Gastrocnemius medialis (tissue), 4 donors: ENCODE data around the gene GALNS. TPM values are rescaled to one million over a fixed set of nuclear protein-coding genes. Genes with fewer than 3 reads are reported as not detected.

Experiments used
- ATAC-seq, 2 donors: fragments of 150-250 bp; one replicate each; pipeline ENCODE4 v1.9.1; 2016
- DNase-seq, 2 donors: peaks; one replicate each; pipeline ENCODE4 v3.0.0-alpha.2; 2019
- H3K27ac ChIP-seq, 4 donors: fragments of 200-600 bp; sonication (generic); 1 replicate in 1 of 4; 2 replicates in 3 of 4; pipeline ENCODE4 v1.5.1; 2016 to 2018; ENCODE audit warnings: mild to moderate bottlenecking in 2 of 4, moderate library complexity in 1 of 4
- H3K27me3 ChIP-seq, 3 donors: fragments of 200-600 bp; sonication (generic) in 2 of 3; 1 replicate in 1 of 3; 2 replicates in 2 of 3; pipeline versions ENCODE4 v1.5.1 to v1.6.0; 2016 to 2019; ENCODE audit warnings: mild to moderate bottlenecking in 1 of 3, moderate library complexity in 1 of 3
- H3K36me3 ChIP-seq, 2 donors: fragments of 200-600 bp; sonication (generic) in 1 of 2; one replicate each; pipeline ENCODE4 v1.5.1; 2017 to 2018
- H3K4me1 ChIP-seq, 2 donors: fragments of 200-600 bp; sonication (generic) in 1 of 2; one replicate each; pipeline ENCODE4 v1.5.1; 2016 to 2017; ENCODE audit warnings: mild to moderate bottlenecking in 2 of 2
- H3K4me3 ChIP-seq, 4 donors: fragments of 200-600 bp; sonication (generic) in 3 of 4; 1 replicate in 1 of 4; 2 replicates in 3 of 4; pipeline ENCODE4 v1.5.1; 2016 to 2019; ENCODE audit warnings: mild to moderate bottlenecking in 2 of 4
- H3K9me3 ChIP-seq, 3 donors: fragments of 200-600 bp; sonication (generic) in 2 of 3; 1 replicate in 1 of 3; 2 replicates in 2 of 3; pipeline ENCODE4 v1.5.1; 2016 to 2019
- POLR2A ChIP-seq, 2 donors: fragments of 450-650 bp; IDR thresholded peaks; one replicate each; pipeline ENCODE4 v1.6.1; 2017; ENCODE audit warnings: antibody characterized with exemption in 2 of 2, mild to moderate bottlenecking in 2 of 2, moderate library complexity in 2 of 2
- in situ Hi-C, 4 donors: fragments of 200-750 bp; cut with MboI; loops; one replicate each; pipeline versions ENCODE4 v1.15.0 to v1.8.0; 2017; ENCODE audit warnings: low sequenced_read_pairs in 4 of 4
- intact Hi-C: fragments of 100-400 bp; cut with DNase I; formaldehyde crosslinking; loops from one replicate; pipeline ENCODE4 v1.15.1; 2023; ENCODE audit warnings: low total_unique reads
- total RNA-seq, 4 donors: library from RNA; depleted of rRNA; stranded (reverse); fragments of >200 nt; gene quantifications; one replicate each; pipeline versions ENCODE4 v1.1.0 to v1.2.3, GENCODE V29; 2016
- TF ChIP-seq, protein P1 (sequence below), 5 experiments: fragments of 450-650 bp in 3 of 5; fragments of 200-600 bp in 2 of 5; sonication (generic) in 2 of 5; IDR thresholded peaks in 4 of 5; conservative IDR thresholded peaks in 1 of 5; 1 replicate in 4 of 5; 2 replicates in 1 of 5; pipeline ENCODE4 v1.5.1; 2016 to 2019; ENCODE audit warnings: antibody characterized with exemption in 5 of 5, mild to moderate bottlenecking in 3 of 5, moderate library complexity in 3 of 5

GALNS gene
- total RNA-seq, 4 donors from 2014 or later = 8.8 to 14.7 (median 10.0) TPM

DNA sequence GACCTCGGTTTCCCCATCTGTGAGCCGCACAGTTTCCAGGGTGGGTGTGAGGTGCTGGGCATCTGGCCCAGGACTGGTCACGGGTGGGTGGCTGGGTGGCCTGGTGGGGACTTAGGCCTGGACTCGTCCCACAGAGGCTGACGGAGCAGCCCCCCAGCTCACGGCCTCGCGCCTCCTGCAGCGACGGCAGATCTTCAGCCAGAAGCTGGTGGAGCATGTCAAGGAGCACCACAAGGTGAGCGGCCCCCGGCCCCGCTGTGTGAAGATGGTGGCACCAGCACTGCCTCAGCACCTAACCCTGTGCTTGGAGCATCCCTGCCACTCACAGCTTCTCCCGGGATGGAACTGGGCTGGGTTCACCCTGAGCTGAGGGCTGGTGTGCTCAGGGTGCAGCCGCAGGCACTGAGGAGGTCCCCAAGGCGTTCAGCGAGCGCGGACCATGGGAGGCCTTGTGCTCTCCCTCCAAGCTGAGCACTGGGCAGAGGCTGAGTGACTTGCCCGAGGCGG, 50.8 kb downstream of the GALNS start:
- DNase-seq = no peak
- no peak overlapping the region for H3K4me3 ChIP-seq
- in situ Hi-C loops (no loop called here), intact Hi-C loops (no loop called here)
- TF ChIP-seq, protein P1, sequence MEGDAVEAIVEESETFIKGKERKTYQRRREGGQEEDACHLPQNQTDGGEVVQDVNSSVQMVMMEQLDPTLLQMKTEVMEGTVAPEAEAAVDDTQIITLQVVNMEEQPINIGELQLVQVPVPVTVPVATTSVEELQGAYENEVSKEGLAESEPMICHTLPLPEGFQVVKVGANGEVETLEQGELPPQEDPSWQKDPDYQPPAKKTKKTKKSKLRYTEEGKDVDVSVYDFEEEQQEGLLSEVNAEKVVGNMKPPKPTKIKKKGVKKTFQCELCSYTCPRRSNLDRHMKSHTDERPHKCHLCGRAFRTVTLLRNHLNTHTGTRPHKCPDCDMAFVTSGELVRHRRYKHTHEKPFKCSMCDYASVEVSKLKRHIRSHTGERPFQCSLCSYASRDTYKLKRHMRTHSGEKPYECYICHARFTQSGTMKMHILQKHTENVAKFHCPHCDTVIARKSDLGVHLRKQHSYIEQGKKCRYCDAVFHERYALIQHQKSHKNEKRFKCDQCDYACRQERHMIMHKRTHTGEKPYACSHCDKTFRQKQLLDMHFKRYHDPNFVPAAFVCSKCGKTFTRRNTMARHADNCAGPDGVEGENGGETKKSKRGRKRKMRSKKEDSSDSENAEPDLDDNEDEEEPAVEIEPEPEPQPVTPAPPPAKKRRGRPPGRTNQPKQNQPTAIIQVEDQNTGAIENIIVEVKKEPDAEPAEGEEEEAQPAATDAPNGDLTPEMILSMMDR (IDR thresholded peaks at IDR 0.05 in 4 of 5, conservative IDR thresholded peaks at IDR 0.05 in 1 of 5) = no peak
- TF ChIP-seq POLR2A (IDR thresholded peaks at IDR 0.05) = no peak
- no peaks in the 10 kb centered on the region for H3K9me3 ChIP-seq
- ATAC-seq = no peak
- no peak overlapping the region for H3K27ac ChIP-seq
- H3K36me3 ChIP-seq = peaks cover 0 to 10% of the 10 kb centered on the region in 2 donors
- H3K4me1 ChIP-seq = peaks cover 10 to 18% of the 10 kb centered on the region in 2 donors
- peaks cover 0 to 10% (median 6%) of the 10 kb centered on the region in 3 donors for H3K27me3 ChIP-seq

DNA sequence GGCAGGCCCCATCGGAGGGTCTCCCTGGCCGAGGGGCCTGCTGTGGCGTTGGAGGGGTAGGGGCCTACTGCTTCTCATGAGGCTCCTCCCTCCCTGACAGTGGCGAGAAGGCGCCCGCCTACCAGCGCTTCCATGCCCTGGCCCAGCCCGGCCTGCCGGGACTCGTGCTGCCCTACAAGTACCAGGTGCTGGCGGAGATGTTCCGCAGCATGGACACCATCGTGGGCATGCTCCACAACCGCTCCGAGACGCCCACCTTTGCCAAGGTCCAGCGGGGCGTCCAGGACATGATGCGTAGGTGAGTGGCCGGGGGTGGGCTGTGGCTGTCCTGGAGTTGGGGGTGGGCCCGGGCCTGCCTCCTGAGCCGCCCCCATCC, 51.4 kb downstream of the GALNS start:
- ATAC-seq (no peak), DNase-seq (no peak)
- intact Hi-C loops (no loop called here), in situ Hi-C loops (no loop called here)
- H3K27ac ChIP-seq = no peak overlapping the region
- peaks cover 4 to 12% of the 10 kb centered on the region in 2 donors for H3K4me1 ChIP-seq
- no peaks in the 10 kb centered on the region for H3K9me3 ChIP-seq
- TF ChIP-seq, protein P1 (IDR thresholded peaks at IDR 0.05 in 4 of 5, conservative IDR thresholded peaks at IDR 0.05 in 1 of 5) = no peak
- TF ChIP-seq POLR2A (IDR thresholded peaks at IDR 0.05) = no peak
- H3K36me3 ChIP-seq = peaks cover 0 to 10% of the 10 kb centered on the region in 2 donors
- H3K4me3 ChIP-seq = no peak overlapping the region
- H3K27me3 ChIP-seq = peaks cover 0 to 10% (median 6%) of the 10 kb centered on the region in 3 donors

DNA sequence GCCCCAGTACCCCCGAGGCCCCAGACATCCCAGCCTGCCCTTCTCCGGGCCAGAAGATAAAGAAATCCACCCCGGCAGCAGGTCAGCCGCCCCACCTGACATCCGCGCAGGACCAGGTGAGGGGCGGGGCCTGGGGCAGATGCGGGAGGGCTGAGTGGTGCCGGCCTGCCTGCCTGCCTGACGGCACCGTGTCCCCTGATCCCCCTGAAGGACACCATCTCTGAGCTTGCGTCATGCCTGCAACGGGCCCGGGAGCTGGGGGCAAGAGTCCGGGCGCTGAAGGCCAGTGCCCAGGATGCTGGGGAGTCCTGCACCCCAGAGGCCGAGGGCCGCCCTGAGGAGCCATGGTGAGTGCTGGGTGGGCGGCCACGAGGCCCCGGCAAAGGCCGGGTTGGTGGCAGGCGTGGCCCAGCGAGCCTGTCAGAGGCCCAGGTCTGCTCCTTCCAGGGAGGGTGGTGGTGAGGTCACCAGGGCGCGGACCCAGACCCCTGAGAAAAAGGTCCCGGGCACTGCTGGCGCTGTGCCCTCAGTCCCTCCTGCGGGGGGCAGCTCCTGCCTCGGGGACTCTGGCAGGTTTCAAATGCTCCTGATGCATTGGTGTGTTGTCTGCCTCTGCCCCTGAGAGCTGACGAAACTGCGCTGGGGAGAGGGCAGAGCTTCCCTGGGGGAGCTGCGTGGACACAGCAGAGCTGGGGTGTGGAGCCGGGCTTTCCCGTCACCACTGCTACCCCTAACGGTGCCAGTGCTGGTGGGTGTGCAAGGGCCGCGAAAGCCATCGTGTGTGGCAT, 52.0 kb downstream of the GALNS start:
- Histone ChIP-seq H3K27ac (no peak overlapping the region), H3K4me3 (no peak overlapping the region), H3K27me3 (peaks cover 0 to 10% (median 6%) of the 10 kb centered on the region in 3 donors), H3K4me1 (peaks cover 0 to 6% of the 10 kb centered on the region in 2 donors), H3K9me3 (no peaks in the 10 kb centered on the region), H3K36me3 (peaks cover 0 to 10% of the 10 kb centered on the region in 2 donors)
- no peak for DNase-seq
- TF ChIP-seq, protein P1 (IDR thresholded peaks at IDR 0.05 in 4 of 5, conservative IDR thresholded peaks at IDR 0.05 in 1 of 5) = no peak
- no peak for TF ChIP-seq POLR2A (IDR thresholded peaks at IDR 0.05)
- in situ Hi-C loops (no loop called here), intact Hi-C loops (no loop called here)
- ATAC-seq = no peak

DNA sequence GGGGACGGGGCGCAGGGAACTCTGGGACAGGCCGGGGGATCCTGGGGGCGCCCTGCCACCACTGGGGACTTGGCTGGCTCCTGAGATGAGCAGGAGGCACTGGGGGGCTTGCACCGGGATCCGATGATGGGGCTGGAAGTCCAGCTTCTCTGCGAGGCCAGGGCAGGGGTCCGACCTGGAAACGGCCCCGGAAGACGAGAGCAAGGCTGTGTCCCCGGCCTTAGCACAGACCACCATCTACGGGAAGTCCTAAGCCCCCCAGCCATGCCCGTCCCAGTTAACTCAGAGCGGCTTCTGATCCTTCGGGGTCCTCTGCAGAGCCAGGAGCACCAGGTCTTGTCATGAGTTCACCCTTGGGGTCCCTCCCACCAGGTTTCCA, 52.6 kb downstream of the GALNS start:
- DNase-seq = no peak
- Histone ChIP-seq H3K9me3 (no peaks in the 10 kb centered on the region), H3K4me3 (peak overlapping the region in 2 of 4 donors; percentile 65 to 67), H3K27ac (no peak overlapping the region), H3K36me3 (peaks cover 0 to 4% of the 10 kb centered on the region in 2 donors), H3K4me1 (peaks cover 0 to 5% of the 10 kb centered on the region in 2 donors), H3K27me3 (peaks cover 0 to 10% (median 6%) of the 10 kb centered on the region in 3 donors)
- no peak for ATAC-seq
- intact Hi-C loops = no loop called here
- no peak for TF ChIP-seq POLR2A (IDR thresholded peaks at IDR 0.05)
- TF ChIP-seq, protein P1 (IDR thresholded peaks at IDR 0.05 in 4 of 5, conservative IDR thresholded peaks at IDR 0.05 in 1 of 5) = no peak
- in situ Hi-C loops = no loop called here
